Stimulated activated CD4-positive, alpha-beta T cell treated with anti-CD3 and anti-CD28 coated beads, Interleukin-1b, Interleukin-23, amount 100 ng/mL, for 48 hours (primary cell): ENCODE data around the gene INHBE.
"Not testable (repeated sequence)": the region's sequence is repeated elsewhere in the genome, so short reads cannot be mapped to it uniquely, and the experiment has no call there.

Experiments used
- DNase-seq: peaks from one replicate; pipeline ENCODE4 v3.0.0-alpha.2; 2020

The INHBE gene

GRCh38 chr12:57441846-57442427, 13.2 kb upstream of the INHBE start:
- DNase-seq = no peak

DNA sequence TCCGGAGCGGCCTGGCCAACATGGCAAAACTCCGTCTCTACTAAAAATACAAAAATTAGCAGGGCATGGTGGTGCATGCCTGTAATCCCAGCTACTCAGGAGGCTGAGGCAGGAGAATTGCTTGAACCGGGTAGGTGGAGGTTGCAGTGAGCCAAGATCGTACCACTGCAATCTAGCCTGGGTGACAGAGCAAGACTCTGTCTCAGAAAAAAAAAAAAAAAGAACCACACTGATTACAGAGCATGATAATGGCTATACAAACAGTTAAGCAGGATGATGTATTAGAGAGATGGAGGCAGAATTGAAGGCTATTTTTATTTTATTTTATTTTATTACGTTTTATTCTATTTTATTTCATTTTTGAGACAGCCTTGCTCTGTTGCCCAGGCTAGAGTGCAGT, 10.8 kb upstream of the INHBE start:
- not testable (repeated sequence) for DNase-seq

DNA sequence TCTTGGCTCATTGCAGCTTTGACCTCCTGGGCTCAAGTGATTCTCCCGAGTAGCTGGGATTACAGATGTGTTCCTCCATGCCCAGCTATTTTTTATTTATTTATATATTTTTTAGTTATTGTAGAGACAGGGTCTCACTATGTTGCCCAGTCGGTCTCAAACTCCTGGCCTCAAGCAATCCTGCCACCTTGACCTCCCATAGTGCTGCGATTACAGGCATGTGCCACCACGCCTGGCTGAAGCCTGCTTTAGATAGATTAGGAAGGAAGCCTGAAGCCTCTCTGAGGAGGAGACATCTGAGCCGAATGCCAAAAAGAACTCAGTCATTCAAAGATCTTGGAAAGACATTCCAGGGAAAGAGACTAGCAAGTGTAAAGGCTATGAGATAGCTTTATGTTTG, 10.4 kb upstream of the INHBE start:
- DNase-seq = no peak

GRCh38 chr12:57446292-57446960, 8.7 kb upstream of the INHBE start:
- DNase-seq = no peak

DNA sequence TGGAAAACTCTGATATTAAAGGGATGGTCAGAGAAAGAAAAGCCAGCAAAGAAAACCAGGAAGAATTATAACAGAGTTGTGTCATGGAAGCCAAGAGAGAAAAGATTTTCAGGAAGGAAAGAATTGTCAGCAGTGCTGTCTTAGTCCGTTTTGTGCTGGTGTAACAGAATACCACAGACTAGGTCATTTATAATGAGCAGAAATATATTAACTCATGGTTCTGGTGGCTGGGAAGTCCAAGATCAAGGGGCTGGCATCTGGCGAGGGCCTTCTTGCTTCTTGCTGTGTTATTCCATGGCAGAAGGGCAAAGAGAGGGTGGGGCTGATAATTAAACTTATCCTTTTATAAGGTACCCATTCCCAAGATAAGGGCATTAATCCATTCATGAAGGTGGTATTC, 6.4 kb upstream of the INHBE start:
- no peak for DNase-seq

DNA sequence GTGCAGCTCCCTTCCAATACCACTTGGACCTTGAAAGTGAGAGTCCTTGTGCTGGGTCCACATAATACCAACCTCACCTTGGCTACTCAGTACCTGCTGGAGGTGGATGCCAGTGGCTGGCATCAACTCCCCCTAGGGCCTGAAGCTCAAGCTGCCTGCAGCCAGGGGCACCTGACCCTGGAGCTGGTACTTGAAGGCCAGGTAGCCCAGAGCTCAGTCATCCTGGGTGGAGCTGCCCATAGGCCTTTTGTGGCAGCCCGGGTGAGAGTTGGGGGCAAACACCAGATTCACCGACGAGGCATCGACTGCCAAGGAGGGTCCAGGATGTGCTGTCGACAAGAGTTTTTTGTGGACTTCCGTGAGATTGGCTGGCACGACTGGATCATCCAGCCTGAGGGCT, 5.7 kb upstream of the INHBE start:
- no peak for DNase-seq

- DNase-seq = no peak
Measured at GRCh38 chr12:57450057-57450456, 5.0 kb upstream of the INHBE start.

GRCh38 chr12:57451233-57451778, 3.8 kb upstream of the INHBE start:
- no peak for DNase-seq

GRCh38 chr12:57452181-57452936, 2.7 kb upstream of the INHBE start:
- peak; percentile 57 for DNase-seq

DNA sequence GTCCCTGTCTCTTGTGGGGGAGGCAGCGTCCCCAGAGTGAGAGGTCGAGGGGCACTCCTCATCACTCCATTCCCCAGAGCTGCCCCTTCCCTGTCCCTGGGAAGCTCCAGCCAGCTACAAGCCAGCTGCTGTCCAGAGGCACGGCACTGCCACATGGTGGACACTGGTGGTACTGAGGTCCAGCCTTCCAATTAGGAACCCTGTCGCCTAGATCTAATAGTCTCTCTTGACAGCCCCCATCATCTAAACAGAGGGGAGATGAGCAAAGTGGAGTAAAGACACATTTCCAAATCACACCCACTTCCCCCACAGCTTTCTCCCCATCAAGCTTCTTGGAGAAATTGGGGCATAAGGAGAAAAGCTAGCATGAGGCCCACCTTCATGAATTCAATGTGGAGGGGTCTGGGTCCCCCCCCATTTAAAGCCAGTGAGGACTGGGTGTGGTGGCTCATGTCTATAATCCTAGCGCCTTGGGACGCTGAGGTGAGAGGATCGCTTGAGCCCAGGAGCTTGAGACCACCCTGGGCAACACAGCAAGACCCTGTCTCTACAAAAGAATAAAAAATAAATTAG, 2.1 kb upstream of the INHBE start:
- DNase-seq = peak; percentile 55

DNA sequence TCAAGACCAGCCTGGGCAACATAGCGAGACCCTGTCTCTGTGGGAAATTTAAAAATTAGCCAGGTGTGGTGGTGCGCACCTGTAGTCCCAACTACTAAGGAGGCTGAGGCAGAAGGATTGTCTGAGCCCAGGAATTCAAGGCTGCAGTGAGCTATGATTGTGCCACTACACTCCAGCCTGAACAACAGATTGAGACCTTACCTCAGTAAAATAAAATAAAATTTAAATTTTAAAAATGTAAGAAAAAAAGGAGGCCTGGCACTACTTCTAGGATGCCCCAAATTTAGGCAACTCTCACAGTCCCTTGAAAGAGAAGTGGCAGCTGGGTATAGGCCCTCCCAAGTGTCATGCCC, 918 bp upstream of the INHBE start:
- no peak for DNase-seq

DNA sequence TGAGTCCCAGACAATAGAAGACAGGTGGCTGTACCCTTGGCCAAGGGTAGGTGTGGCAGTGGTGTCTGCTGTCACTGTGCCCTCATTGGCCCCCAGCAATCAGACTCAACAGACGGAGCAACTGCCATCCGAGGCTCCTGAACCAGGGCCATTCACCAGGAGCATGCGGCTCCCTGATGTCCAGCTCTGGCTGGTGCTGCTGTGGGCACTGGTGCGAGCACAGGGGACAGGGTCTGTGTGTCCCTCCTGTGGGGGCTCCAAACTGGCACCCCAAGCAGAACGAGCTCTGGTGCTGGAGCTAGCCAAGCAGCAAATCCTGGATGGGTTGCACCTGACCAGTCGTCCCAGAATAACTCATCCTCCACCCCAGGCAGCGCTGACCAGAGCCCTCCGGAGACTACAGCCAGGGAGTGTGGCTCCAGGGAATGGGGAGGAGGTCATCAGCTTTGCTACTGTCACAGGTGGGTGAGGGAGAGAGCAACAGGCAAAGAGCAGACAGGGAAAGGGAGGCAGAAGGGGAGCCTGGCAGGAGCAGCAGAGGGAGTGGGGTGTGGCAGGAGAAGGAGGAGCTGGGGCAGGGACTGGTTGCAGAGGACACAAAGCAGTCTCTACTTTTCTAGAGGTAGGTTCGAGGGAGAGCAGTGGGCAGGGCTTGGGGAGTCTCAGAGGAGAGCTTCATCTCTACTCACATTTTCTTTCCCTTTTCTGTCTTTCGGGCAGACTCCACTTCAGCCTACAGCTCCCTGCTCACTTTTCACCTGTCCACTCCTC, 452 bp downstream of the INHBE start:
- no peak for DNase-seq

GRCh38 chr12:57456145-57456700, 1.1 kb downstream of the INHBE start:
- peak; percentile 60 for DNase-seq

DNA sequence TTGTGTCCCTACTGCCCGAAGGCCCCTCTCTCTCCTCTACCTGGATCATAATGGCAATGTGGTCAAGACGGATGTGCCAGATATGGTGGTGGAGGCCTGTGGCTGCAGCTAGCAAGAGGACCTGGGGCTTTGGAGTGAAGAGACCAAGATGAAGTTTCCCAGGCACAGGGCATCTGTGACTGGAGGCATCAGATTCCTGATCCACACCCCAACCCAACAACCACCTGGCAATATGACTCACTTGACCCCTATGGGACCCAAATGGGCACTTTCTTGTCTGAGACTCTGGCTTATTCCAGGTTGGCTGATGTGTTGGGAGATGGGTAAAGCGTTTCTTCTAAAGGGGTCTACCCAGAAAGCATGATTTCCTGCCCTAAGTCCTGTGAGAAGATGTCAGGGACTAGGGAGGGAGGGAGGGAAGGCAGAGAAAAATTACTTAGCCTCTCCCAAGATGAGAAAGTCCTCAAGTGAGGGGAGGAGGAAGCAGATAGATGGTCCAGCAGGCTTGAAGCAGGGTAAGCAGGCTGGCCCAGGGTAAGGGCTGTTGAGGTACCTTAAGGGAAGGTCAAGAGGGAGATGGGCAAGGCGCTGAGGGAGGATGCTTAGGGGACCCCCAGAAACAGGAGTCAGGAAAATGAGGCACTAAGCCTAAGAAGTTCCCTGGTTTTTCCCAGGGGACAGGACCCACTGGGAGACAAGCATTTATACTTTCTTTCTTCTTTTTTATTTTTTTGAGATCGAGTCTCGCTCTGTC, 1.8 kb downstream of the INHBE start:
- no peak for DNase-seq

- no peak for DNase-seq
Measured at GRCh38 chr12:57458665-57459054, 3.6 kb downstream of the INHBE start.

GRCh38 chr12:57459055-57459749, 4.1 kb downstream of the INHBE start:
- peak; percentile 95 for DNase-seq

DNA sequence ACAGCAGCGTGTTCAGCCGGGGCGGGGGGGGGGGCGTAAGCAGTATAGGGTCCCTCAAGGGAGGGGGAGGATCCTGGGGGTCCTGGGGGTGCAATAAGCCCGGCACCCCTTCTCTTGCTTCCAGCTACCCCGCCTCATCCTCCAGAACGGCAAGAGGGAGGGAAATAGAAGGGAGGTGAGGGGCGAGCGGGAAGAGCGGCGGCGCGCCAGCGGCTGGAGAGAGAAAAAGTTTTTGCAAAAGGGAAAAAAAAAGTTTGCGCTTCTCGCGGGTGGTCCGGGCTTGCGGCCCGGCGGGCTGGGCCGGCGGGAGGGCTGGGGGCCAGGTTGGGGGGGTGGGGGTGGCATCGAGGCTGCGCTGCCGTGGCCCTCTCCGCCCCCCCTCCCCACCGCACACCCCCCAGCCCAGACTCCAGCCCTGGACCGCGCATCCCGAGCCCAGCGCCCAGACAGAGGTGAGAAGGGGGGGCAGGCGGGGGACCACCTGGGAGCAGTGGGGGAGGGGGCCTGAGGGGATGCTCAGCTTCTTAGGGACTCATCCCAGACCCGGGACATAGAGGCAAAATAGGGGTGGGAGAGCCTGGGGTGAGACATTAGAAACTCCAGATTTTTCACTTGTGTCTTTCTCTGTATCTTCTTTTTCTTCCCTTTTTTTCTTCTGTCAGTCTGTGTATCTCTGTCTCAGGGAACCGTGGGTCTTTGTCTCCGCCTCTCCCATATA, 4.8 kb downstream of the INHBE start, which contains the start of gene GLI1:
GLI1 (plus strand) TSS at position 36 of the 718 bp plus-strand sequence. CDS start 3,907 bp downstream, outside the sequence.
- peak; percentile 56 for DNase-seq

GRCh38 chr12:57460468-57460784, 5.3 kb downstream of the INHBE start:
- DNase-seq = no peak

GRCh38 chr12:57460841-57461275, 5.8 kb downstream of the INHBE start:
- DNase-seq = no peak

DNA sequence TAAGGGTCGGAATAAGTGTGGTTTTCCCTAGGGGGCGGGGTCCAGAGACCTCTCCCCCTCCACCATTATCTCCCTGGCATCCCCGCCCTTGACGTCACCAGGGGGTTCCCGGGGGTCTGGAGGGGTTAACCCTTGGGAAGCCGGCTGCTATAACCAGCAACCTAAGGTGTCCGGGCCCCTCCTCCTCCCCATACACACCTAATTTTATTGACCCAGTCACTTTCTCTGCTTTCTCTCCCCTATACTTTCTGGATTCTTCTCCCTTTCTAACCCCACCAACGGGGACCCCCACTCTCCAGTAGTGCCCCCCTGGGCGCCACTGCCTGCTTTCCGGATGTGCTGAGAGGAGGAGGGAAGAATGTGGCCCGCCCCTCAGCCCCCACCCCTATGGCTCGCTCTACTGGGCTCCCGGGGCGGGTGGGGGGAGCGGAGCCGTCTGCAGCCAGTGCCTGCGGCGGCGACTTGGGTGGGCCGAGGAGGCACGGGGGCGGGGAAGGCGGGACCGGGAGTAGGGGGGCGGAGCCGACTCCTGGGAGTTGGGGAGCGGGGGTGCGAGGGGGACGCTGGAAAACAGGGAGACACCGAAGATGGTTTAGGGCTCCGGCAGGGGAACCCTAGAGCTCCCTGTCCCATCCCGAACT, 6.3 kb downstream of the INHBE start:
- DNase-seq = no peak
